Subcutaneous adipose tissue (tissue), 4 donors: ENCODE measurements around the gene GIGYF2. TPM values are rescaled to one million over a fixed set of nuclear protein-coding genes. Genes with fewer than 3 reads are reported as not detected.

Source experiments
- small RNA-seq: library from RNA; depleted of rRNA; stranded (forward); fragments of <200 nt; gene quantifications from one replicate; pipeline ENCODE3, GENCODE V24; 2016
- total RNA-seq, 4 donors: library from RNA; depleted of rRNA; stranded (reverse); fragments of >200 nt; gene quantifications; one replicate each; pipeline ENCODE4 v1.1.0, GENCODE V29; 2016
- TF ChIP-seq, protein P1 (sequence below): fragments of 450-650 bp; IDR thresholded peaks from one replicate; pipeline ENCODE4 v1.5.1; 2016; ENCODE audit warnings: low read depth, mild to moderate bottlenecking, control low read depth, antibody characterized with exemption, moderate library complexity

The GIGYF2 gene
- total RNA-seq, 4 donors from 2014 or later = 73.8 to 90.4 (median 82.6) TPM

DNA sequence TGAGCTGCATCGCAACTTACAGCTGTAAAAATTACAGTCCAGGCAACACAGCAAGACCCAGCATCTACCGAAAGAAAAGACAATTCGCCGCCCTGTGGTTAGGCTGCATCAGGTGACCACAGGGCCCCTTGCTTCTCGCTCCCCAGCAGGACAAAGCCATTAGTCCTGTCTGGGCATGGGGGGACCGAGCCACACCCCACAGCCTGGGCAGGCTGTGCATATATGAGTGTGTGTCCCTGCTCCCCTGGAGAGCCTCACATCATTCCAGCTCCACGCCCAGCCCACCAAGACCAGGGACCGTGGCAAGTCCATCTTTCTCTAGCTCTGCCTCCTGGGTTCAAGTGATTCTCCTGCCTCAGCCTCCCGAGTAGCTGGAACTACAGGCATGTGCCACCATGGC lies 206.9 kb downstream of the GIGYF2 start:
- TF ChIP-seq, protein P1, sequence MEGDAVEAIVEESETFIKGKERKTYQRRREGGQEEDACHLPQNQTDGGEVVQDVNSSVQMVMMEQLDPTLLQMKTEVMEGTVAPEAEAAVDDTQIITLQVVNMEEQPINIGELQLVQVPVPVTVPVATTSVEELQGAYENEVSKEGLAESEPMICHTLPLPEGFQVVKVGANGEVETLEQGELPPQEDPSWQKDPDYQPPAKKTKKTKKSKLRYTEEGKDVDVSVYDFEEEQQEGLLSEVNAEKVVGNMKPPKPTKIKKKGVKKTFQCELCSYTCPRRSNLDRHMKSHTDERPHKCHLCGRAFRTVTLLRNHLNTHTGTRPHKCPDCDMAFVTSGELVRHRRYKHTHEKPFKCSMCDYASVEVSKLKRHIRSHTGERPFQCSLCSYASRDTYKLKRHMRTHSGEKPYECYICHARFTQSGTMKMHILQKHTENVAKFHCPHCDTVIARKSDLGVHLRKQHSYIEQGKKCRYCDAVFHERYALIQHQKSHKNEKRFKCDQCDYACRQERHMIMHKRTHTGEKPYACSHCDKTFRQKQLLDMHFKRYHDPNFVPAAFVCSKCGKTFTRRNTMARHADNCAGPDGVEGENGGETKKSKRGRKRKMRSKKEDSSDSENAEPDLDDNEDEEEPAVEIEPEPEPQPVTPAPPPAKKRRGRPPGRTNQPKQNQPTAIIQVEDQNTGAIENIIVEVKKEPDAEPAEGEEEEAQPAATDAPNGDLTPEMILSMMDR = no peak

DNA sequence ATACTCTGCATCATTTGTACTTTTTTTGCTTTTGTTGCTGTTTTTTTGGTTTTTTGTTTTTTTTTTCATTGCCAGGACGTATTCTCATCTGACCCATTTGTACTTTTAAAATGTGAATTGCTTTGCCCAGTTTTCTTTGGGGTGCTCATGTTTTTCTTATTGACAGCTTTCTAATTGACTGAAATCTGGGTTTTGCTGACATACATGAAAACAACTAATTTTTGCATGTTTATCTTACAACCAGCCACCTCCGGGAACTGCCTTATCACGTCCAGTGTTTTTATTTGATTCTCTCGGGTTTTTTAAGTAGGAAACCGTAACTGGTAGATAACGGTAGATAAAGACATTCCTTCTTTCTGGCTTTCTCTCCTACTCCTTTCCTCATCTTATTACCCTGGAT lies 211.6 kb downstream of the GIGYF2 start:
- TF ChIP-seq, protein P1 = no peak

Small RNAs within 50 kb of the gene (small RNA-seq; reads per million reads assigned to genes)
- 0.49 reads per million for gene RF00019
- gene RN7SL359P = not detected
- not detected for gene RNU6-107P

Other genes starting within 250 kb of the GIGYF2 start
- not detected for gene ALPI, start 241.2 kb upstream of the GIGYF2 start, total RNA-seq
- gene ECEL1, start 209.5 kb upstream of the GIGYF2 start, total RNA-seq = not detected
- not detected for gene PRSS56, start 176.9 kb upstream of the GIGYF2 start, total RNA-seq
- gene CHRND, start 171.2 kb upstream of the GIGYF2 start, total RNA-seq = not detected
- not detected for gene CHRNG, start 157.6 kb upstream of the GIGYF2 start, total RNA-seq
- gene TIGD1, start 146.8 kb upstream of the GIGYF2 start, total RNA-seq = 1 to 10 TPM; 1.5 to 3.5 (median 2.2) TPM
- gene EIF4E2, start 146.6 kb upstream of the GIGYF2 start, total RNA-seq = 10 to 100 TPM; 27.5 to 63.8 (median 35.0) TPM
- gene EFHD1, start 63.7 kb upstream of the GIGYF2 start, total RNA-seq = 10 to 100 TPM in 3 of 4 donors, 1 to 10 TPM in 1; 6.0 to 56.9 (median 25.8) TPM
- gene KCNJ13, start 79.2 kb downstream of the GIGYF2 start, total RNA-seq = not detected
- gene SNORC, start 172.9 kb downstream of the GIGYF2 start, total RNA-seq = under 1 TPM in 3 of 4 donors, not detected in 1; 0.17 to 0.57 (median 0.49) TPM